ENCODE results near the gene CRB1. TPM values are rescaled to one million over a fixed set of nuclear protein-coding genes. Genes with fewer than 3 reads are reported as not detected.
A peak's percentile ranks its signal among the peaks of the same experiment; 100 is the strongest.

The CRB1 gene
- total and polyA plus RNA-seq, 2 experiments from 2014 or later, result 0.27 to 0.56 TPM

- Histone ChIP-seq H3K79me2 (replicated peaks; ENCODE audit: insufficient read depth) (no peaks in the 10 kb centered on the region), H3K36me3 (ENCODE audit: insufficient read depth) (no peaks in the 10 kb centered on the region), H2AFZ (no peak overlapping the region), H3F3A (replicated peaks; ENCODE audit: low read depth) (no peaks in the 10 kb centered on the region), H3K27ac (ENCODE audit: low read depth) (no peak overlapping the region), H3K27me3 (ENCODE audit: insufficient read depth) (no peaks in the 10 kb centered on the region), H4K20me1 (replicated peaks; ENCODE audit: insufficient read depth) (no peaks in the 10 kb centered on the region), H3K4me2 (no peak overlapping the region), H3K4me1 (ENCODE audit: insufficient read depth) (no peaks in the 10 kb centered on the region), H3K9me2 (ENCODE audit: insufficient read depth) (no peaks in the 10 kb centered on the region), H3K4me3 (no peak overlapping the region)
- Mint-ChIP-seq H3K4me3 (no peak overlapping the region), H3K27ac (no peak overlapping the region), H3K36me3 (ENCODE audit: low read depth) (no peaks in the 10 kb centered on the region), H3K9me3 (no peaks in the 10 kb centered on the region), H3K27me3 (ENCODE audit: insufficient read depth, low read depth, poor library complexity) (no peaks in the 10 kb centered on the region), H3K4me1 (peaks cover 7% of the 10 kb centered on the region; the same call in 2 of the 3 replicates)
- ATAC-seq, result peak; percentile 25; the same call in 1 of the 3 replicates
- TF ChIP-seq ZNF114 (CRISPR knock-in tag; IDR thresholded peaks at IDR 0.05), result no peak
- TF ChIP-seq CTCF (conservative IDR thresholded peaks at IDR 0.05; ENCODE audit: low read depth in 2 of 2), result 0 out of 4 replicates have a peak, but pooled peaks of 1 of the 2 experiments have one; percentile 4
- peak; percentile 7 for DNase-seq (ENCODE audit: low spot score)
These were observed 17.4 kb upstream of the CRB1 start for GRCh38 chr1:197250616-197251015.

- H3K79me2 ChIP-seq (replicated peaks; ENCODE audit: insufficient read depth), result no peaks in the 10 kb centered on the region
- H3K4me3 ChIP-seq, result no peak overlapping the region
- Mint-ChIP-seq H3K27ac (no peak overlapping the region), H3K9me3 (no peaks in the 10 kb centered on the region), H3K4me3 (no peak overlapping the region), H3K27me3 (ENCODE audit: insufficient read depth, low read depth, poor library complexity) (no peaks in the 10 kb centered on the region), H3K36me3 (ENCODE audit: low read depth) (no peaks in the 10 kb centered on the region), H3K4me1 (peaks cover 7% of the 10 kb centered on the region; the same call in 2 of the 3 replicates)
- H4K20me1 ChIP-seq (replicated peaks; ENCODE audit: insufficient read depth), result no peaks in the 10 kb centered on the region
- H3K4me1 ChIP-seq (ENCODE audit: insufficient read depth), result no peaks in the 10 kb centered on the region
- no peaks in the 10 kb centered on the region for H3K36me3 ChIP-seq (ENCODE audit: insufficient read depth)
- no peaks in the 10 kb centered on the region for H3K27me3 ChIP-seq (ENCODE audit: insufficient read depth)
- no peak overlapping the region for H3K4me2 ChIP-seq
- no peak overlapping the region for H2AFZ ChIP-seq
- H3F3A ChIP-seq (replicated peaks; ENCODE audit: low read depth), result no peaks in the 10 kb centered on the region
- no peaks in the 10 kb centered on the region for H3K9me2 ChIP-seq (ENCODE audit: insufficient read depth)
- DNase-seq (ENCODE audit: low spot score) (peak; percentile 47), ATAC-seq (no peak)
- no peak overlapping the region for H3K27ac ChIP-seq (ENCODE audit: low read depth)
- TF ChIP-seq REST (IDR thresholded peaks at IDR 0.05; ENCODE audit: unreplicated experiment) (no peak), ZNF331 (CRISPR knock-in tag; IDR thresholded peaks at IDR 0.05; ENCODE audit: low read depth) (no peak), STAT1 (IDR thresholded peaks at IDR 0.05; ENCODE audit: unreplicated experiment) (no peak), ZNF114 (CRISPR knock-in tag; IDR thresholded peaks at IDR 0.05) (no peak), JUNB (IDR thresholded peaks at IDR 0.05; ENCODE audit: unreplicated experiment) (no peak), CTCF (conservative IDR thresholded peaks at IDR 0.05; ENCODE audit: low read depth in 2 of 2) (no peak), ZNF462 (CRISPR knock-in tag; IDR thresholded peaks at IDR 0.05) (no peak)
These were observed 15.1 kb upstream of the CRB1 start for GRCh38 chr1:197252973-197253372.
